ENCODE measurements around the gene SSR4.

The SSR4 gene

GRCh38 chrX:153766098-153766817, 28.2 kb upstream of the SSR4 start:
- in situ Hi-C loops (cut with MboI; ENCODE audit: low sequenced_read_pairs, unreplicated experiment), result no loop called here
- no peak for TF ChIP-seq CTCF (IDR thresholded peaks at IDR 0.05; ENCODE audit: borderline replicate concordance, control extremely low read depth, extremely low read depth, insufficient read depth, missing control alignments)
- DNase-seq (ENCODE audit: low spot score), result peak; percentile 37

GRCh38 chrX:153766871-153767673, 27.4 kb upstream of the SSR4 start:
- TF ChIP-seq CTCF (IDR thresholded peaks at IDR 0.05; ENCODE audit: borderline replicate concordance, control extremely low read depth, extremely low read depth, insufficient read depth, missing control alignments), result no peak
- in situ Hi-C loops (cut with MboI; ENCODE audit: low sequenced_read_pairs, unreplicated experiment), result no loop called here

GRCh38 chrX:153767674-153768055, 26.8 kb upstream of the SSR4 start:
- DNase-seq (ENCODE audit: low spot score), result no peak
- in situ Hi-C loops (cut with MboI; ENCODE audit: low sequenced_read_pairs, unreplicated experiment), result no loop called here
- no peak for TF ChIP-seq CTCF (IDR thresholded peaks at IDR 0.05; ENCODE audit: borderline replicate concordance, control extremely low read depth, extremely low read depth, insufficient read depth, missing control alignments)

More at GRCh38 chrX:153766871-153767673, 27.4 kb upstream of the SSR4 start:
- peak; percentile 12 for DNase-seq (ENCODE audit: low spot score)

GRCh38 chrX:153768311-153769157, 25.9 kb upstream of the SSR4 start:
- peak; percentile 34 for DNase-seq (ENCODE audit: low spot score)
- TF ChIP-seq CTCF (IDR thresholded peaks at IDR 0.05; ENCODE audit: borderline replicate concordance, control extremely low read depth, extremely low read depth, insufficient read depth, missing control alignments), result no peak
- in situ Hi-C loops (cut with MboI; ENCODE audit: low sequenced_read_pairs, unreplicated experiment), result no loop called here

GRCh38 chrX:153769158-153769864, 25.2 kb upstream of the SSR4 start:
- in situ Hi-C loops (cut with MboI; ENCODE audit: low sequenced_read_pairs, unreplicated experiment), result no loop called here
- no peak for TF ChIP-seq CTCF (IDR thresholded peaks at IDR 0.05; ENCODE audit: borderline replicate concordance, control extremely low read depth, extremely low read depth, insufficient read depth, missing control alignments)
- DNase-seq (ENCODE audit: low spot score), result peak; percentile 17
